Kidney (tissue), 14 donors: ENCODE data around the gene CCR6. TPM values are rescaled to one million over a fixed set of nuclear protein-coding genes. Genes with fewer than 3 reads are reported as not detected.

Experiments used
- DNase-seq, 5 donors: peaks; one replicate each; pipeline ENCODE4 v3.0.0-alpha.2; 2013 to 2020
- FAIRE-seq: peaks from 2 replicates; lab custom pipeline; 2012; peaks lifted over from hg19 to GRCh38; lab: Jason Lieb, UNC
- H3K27ac ChIP-seq, 2 donors: one replicate each; pipeline ENCODE4 v1.7.0; 2013; ENCODE audit warnings: low read depth in 2 of 2, low read length in 2 of 2, inconsistent platforms in 1 of 2
- H3K27me3 ChIP-seq: one replicate; pipeline ENCODE4 v1.7.1; 2013; ENCODE audit warnings: low read length, inconsistent platforms; ENCODE audit not compliant: control insufficient read depth, insufficient read depth
- H3K36me3 ChIP-seq, 3 donors: one replicate each; pipeline versions ENCODE4 v1.7.0 to v1.7.1; 2013; ENCODE audit warnings: low read length in 3 of 3, control low read depth in 1 of 3, inconsistent platforms in 1 of 3; ENCODE audit not compliant: insufficient read depth in 3 of 3, control insufficient read depth in 2 of 3
- H3K4me1 ChIP-seq, 3 donors: one replicate each; pipeline versions ENCODE4 v1.7.0 to v1.7.1; 2013; ENCODE audit warnings: low read length in 3 of 3, inconsistent platforms in 1 of 3, low read depth in 1 of 3; ENCODE audit not compliant: control insufficient read depth in 2 of 3, insufficient read depth in 2 of 3
- H3K4me3 ChIP-seq, 3 donors: one replicate each; pipeline versions ENCODE4 v1.7.0 to v1.8.1; 2013; ENCODE audit warnings: low read length in 3 of 3, control low read depth in 1 of 3, inconsistent platforms in 1 of 3
- H3K9ac ChIP-seq, 3 donors: one replicate each; pipeline versions ENCODE4 v1.7.0 to v1.7.1; 2013; ENCODE audit warnings: low read length in 3 of 3, control low read depth in 1 of 3, inconsistent platforms in 1 of 3
- H3K9me3 ChIP-seq, 3 donors: one replicate each; pipeline versions ENCODE4 v1.7.0 to v1.7.1; 2013; ENCODE audit warnings: low read length in 3 of 3, control low read depth in 1 of 3, inconsistent platforms in 1 of 3; ENCODE audit not compliant: control insufficient read depth in 2 of 3, insufficient read depth in 1 of 3
- intact Hi-C: fragments of 100-400 bp; cut with DNase I; formaldehyde crosslinking; loops from one replicate; pipeline ENCODE4 v1.11.1; 2022
- polyA plus RNA-seq: library from polyadenylated mRNA; stranded (reverse); fragments of 350-450 nt; fragmentation: Illumina TruSeq; extraction: RNeasy Lipid Tissue Mini Kit (QIAGEN cat#74804); gene quantifications from one replicate; pipeline ENCODE4 v1.2.3, GENCODE V29; 2014; ENCODE audit warnings: low read depth, low replicate concordance; ENCODE audit not compliant: insufficient read depth
- total RNA-seq: library from RNA; stranded (reverse); fragmentation: NEBNext Ultra II Directional; extraction: Animal tissue kit (Norgen Biotek cat#: 25700); gene quantifications from one replicate; pipeline ENCODE4 v1.2.1, GENCODE V29; 2021
- TF ChIP-seq, protein P1 (sequence below): IDR thresholded peaks from 3 replicates; pipeline ENCODE4 v1.5.1; 2012; ENCODE audit warnings: mild to moderate bottlenecking, moderate library complexity, borderline replicate concordance; ENCODE audit not compliant: insufficient read depth; ENCODE audit errors: extremely low read depth
- donor health status: control.
- donor health status: control.
- donor health status: control.
- donor health status: control.
- donor health status: control.
- donor health status: DM: yes; HTN: yes; CAD: no.
- donor health status: Normal renal cell carcinoma (clear cell type).

CCR6 gene
- total and polyA plus RNA-seq, 2 donors from 2014 or later = 0.43 to 0.54 TPM

DNA sequence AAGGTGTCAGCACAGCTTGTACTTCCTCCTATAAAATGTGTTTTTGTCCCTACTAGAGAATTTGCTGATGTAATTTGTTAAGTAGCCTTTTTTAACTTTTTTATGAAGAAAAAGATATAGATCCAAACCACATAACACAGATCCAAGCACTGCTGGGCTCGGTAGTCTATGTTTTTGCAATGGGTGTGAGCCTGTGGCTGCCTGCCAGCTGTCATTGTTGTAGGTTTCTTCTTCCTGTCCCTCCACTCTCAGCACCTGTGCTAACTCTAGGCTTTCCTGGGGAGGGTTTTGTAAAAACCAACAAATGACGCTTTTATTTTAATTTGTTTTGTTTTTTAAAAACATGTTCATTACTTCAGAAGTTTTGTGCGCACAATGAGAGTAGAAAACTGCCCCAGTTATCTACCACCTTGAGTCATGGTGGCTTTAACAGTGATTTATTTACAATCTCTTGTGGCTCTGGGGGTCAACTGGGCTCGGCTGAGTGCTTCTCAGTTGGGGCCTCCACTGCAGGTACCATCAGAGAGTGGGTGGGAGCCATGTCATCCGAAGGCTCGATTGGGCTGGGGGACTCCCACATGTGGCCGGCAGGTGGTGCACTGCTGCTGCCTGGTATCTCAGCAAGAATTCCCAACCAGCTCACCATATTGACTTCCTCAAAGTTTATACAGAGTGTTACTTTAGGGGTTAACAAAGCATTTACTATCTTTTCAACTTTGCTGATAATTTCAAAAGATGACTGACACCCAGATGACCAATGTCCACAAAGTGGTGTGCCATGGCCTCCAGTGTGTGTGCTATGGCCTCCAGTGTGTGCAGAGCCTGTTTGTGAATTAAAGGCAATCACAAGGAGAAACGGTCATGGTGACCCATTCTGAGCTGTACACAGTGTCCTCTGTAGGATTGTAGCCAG is 3.0 kb upstream of the CCR6 start:
- intact Hi-C loops = no loop called here
- H3K27ac ChIP-seq = no peak overlapping the region
- H3K4me1 ChIP-seq = peaks cover 0 to 2% (median 0%) of the 10 kb centered on the region in 3 donors
- H3K36me3 ChIP-seq = no peaks in the 10 kb centered on the region
- no peak overlapping the region for H3K4me3 ChIP-seq
- TF ChIP-seq, protein P1, sequence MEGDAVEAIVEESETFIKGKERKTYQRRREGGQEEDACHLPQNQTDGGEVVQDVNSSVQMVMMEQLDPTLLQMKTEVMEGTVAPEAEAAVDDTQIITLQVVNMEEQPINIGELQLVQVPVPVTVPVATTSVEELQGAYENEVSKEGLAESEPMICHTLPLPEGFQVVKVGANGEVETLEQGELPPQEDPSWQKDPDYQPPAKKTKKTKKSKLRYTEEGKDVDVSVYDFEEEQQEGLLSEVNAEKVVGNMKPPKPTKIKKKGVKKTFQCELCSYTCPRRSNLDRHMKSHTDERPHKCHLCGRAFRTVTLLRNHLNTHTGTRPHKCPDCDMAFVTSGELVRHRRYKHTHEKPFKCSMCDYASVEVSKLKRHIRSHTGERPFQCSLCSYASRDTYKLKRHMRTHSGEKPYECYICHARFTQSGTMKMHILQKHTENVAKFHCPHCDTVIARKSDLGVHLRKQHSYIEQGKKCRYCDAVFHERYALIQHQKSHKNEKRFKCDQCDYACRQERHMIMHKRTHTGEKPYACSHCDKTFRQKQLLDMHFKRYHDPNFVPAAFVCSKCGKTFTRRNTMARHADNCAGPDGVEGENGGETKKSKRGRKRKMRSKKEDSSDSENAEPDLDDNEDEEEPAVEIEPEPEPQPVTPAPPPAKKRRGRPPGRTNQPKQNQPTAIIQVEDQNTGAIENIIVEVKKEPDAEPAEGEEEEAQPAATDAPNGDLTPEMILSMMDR = no peak
- no peaks in the 10 kb centered on the region for H3K9me3 ChIP-seq
- no peak for FAIRE-seq
- no peak for DNase-seq
- no peaks in the 10 kb centered on the region for H3K27me3 ChIP-seq
- H3K9ac ChIP-seq = no peak overlapping the region

- Histone ChIP-seq H3K4me3 (no peak overlapping the region), H3K4me1 (peaks cover 0 to 2% (median 0%) of the 10 kb centered on the region in 3 donors), H3K9ac (no peak overlapping the region), H3K27me3 (no peaks in the 10 kb centered on the region), H3K27ac (no peak overlapping the region), H3K9me3 (no peaks in the 10 kb centered on the region), H3K36me3 (no peaks in the 10 kb centered on the region)
- DNase-seq = no peak
- no peak for FAIRE-seq
- intact Hi-C loops = no loop called here
- TF ChIP-seq, protein P1 = no peak
These were observed 2.4 kb upstream of the CCR6 start for GRCh38 chr6:167120583-167120903.

DNA sequence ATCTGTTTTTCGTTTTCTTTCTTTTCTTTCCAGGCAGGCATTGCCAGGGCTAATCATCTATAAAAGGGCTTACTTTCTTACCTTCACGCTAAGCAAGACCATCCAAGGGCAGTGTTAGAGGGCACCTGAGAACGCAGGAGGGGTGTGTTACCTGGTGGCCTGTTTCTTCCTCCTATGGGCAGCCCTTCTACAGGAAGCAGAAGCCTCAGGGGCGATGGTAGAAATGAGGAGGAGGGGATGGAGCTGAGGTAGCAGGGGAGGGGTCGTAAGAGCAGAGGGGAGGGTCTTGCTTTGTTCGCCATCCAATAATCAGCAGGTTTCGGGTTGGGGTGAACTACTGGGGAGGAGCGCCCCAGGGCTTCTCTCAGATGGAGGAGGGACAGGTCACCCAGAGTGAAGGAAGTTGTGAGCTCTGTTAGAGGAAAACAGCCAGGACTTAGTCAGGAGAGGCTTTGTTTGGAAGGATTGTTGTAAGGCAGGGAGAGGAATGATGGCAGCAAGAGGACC is 1.5 kb upstream of the CCR6 start:
- TF ChIP-seq, protein P1 = no peak
- FAIRE-seq = no peak
- Histone ChIP-seq H3K4me1 (peaks cover 0 to 2% (median 0%) of the 10 kb centered on the region in 3 donors), H3K9me3 (no peaks in the 10 kb centered on the region), H3K36me3 (no peaks in the 10 kb centered on the region), H3K4me3 (no peak overlapping the region), H3K27ac (no peak overlapping the region), H3K27me3 (no peaks in the 10 kb centered on the region), H3K9ac (no peak overlapping the region)
- DNase-seq = no peak
- intact Hi-C loops = no loop called here
